ENCODE measurements around the gene PAQR9.

PAQR9 gene

GRCh38 chr3:142914286-142914811, 49.1 kb downstream of the PAQR9 start:
- DNase-seq (ENCODE audit: low spot score) = no peak

GRCh38 chr3:142913432-142913831, 50.0 kb downstream of the PAQR9 start:
- no peak for DNase-seq (ENCODE audit: low spot score)

- no peak for DNase-seq (ENCODE audit: low spot score)
Measured at GRCh38 chr3:142912402-142913172, 50.9 kb downstream of the PAQR9 start.
